Measurements from ENCODE around the gene RAB19.

Gene RAB19

GRCh38 chr7:140367528-140367927 lies 36.3 kb upstream of the RAB19 start:
- H3K27ac ChIP-seq = no peak overlapping the region
- no peaks in the 10 kb centered on the region for H3K9me3 ChIP-seq
- H3K27me3 ChIP-seq = no peaks in the 10 kb centered on the region
- no peak for TF ChIP-seq CTCF (IDR thresholded peaks at IDR 0.05)
- H3K4me3 ChIP-seq (ENCODE audit: low read depth in 1 of 2, low read length in 1 of 2) = no peak overlapping the region
- H3K4me1 ChIP-seq (ENCODE audit: control insufficient read depth in 1 of 2, insufficient read depth in 1 of 2, low read depth in 1 of 2, low read length in 1 of 2) = no peaks in the 10 kb centered on the region
- H3K36me3 ChIP-seq = peaks cover 83% of the 10 kb centered on the region

- Histone ChIP-seq H3K36me3 (peaks cover 94% of the 10 kb centered on the region), H3K27ac (no peak overlapping the region), H3K9me3 (no peaks in the 10 kb centered on the region)
Observed at GRCh38 chr7:140369294-140369693, 34.6 kb upstream of the RAB19 start.

GRCh38 chr7:140375323-140375722 lies 28.5 kb upstream of the RAB19 start:
- Histone ChIP-seq H3K4me1 (ENCODE audit: control insufficient read depth in 1 of 2, insufficient read depth in 1 of 2, low read depth in 1 of 2, low read length in 1 of 2) (no peaks in the 10 kb centered on the region), H3K27me3 (no peaks in the 10 kb centered on the region), H3K9me3 (no peaks in the 10 kb centered on the region), H3K4me3 (ENCODE audit: low read depth in 1 of 2, low read length in 1 of 2) (no peak overlapping the region), H3K27ac (no peak overlapping the region), H3K36me3 (peaks cover 99% of the 10 kb centered on the region)
- TF ChIP-seq CTCF (IDR thresholded peaks at IDR 0.05) = no peak

More at GRCh38 chr7:140369294-140369693, 34.6 kb upstream of the RAB19 start:
- Histone ChIP-seq H3K4me3 (ENCODE audit: low read depth in 1 of 2, low read length in 1 of 2) (no peak overlapping the region), H3K27me3 (no peaks in the 10 kb centered on the region), H3K4me1 (ENCODE audit: control insufficient read depth in 1 of 2, insufficient read depth in 1 of 2, low read depth in 1 of 2, low read length in 1 of 2) (no peaks in the 10 kb centered on the region)
- TF ChIP-seq CTCF (IDR thresholded peaks at IDR 0.05) = no peak

GRCh38 chr7:140375892-140376730 lies 27.7 kb upstream of the RAB19 start:
- H3K4me3 ChIP-seq (ENCODE audit: low read depth in 1 of 2, low read length in 1 of 2) = no peak overlapping the region
- no peaks in the 10 kb centered on the region for H3K4me1 ChIP-seq (ENCODE audit: control insufficient read depth in 1 of 2, insufficient read depth in 1 of 2, low read depth in 1 of 2, low read length in 1 of 2)
- H3K27ac ChIP-seq = peak overlapping the region; percentile 59
- TF ChIP-seq CTCF (IDR thresholded peaks at IDR 0.05) = no peak
- no peaks in the 10 kb centered on the region for H3K27me3 ChIP-seq
- H3K9me3 ChIP-seq = no peaks in the 10 kb centered on the region
- H3K36me3 ChIP-seq = peaks cover 98% of the 10 kb centered on the region

- Histone ChIP-seq H3K9me3 (no peaks in the 10 kb centered on the region), H3K27ac (peak overlapping the region; percentile 66), H3K4me1 (ENCODE audit: control insufficient read depth in 1 of 2, insufficient read depth in 1 of 2, low read depth in 1 of 2, low read length in 1 of 2) (peaks cover 29 to 45% of the 10 kb centered on the region in 2 experiments), H3K4me3 (ENCODE audit: low read depth in 1 of 2, low read length in 1 of 2) (no peak overlapping the region), H3K27me3 (no peaks in the 10 kb centered on the region), H3K36me3 (peaks cover 43% of the 10 kb centered on the region)
- TF ChIP-seq CTCF (IDR thresholded peaks at IDR 0.05) = no peak
Observed at GRCh38 chr7:140383954-140384713, 19.7 kb upstream of the RAB19 start.
